Endothelial cell of umbilical vein (primary cell): ENCODE results near the gene LSM6. TPM values are rescaled to one million over a fixed set of nuclear protein-coding genes. Genes with fewer than 3 reads are reported as not detected.

ENCODE experiments used
- BruUV-seq: library from RNA; stranded (reverse); fragments of 400-500 nt; replicated peaks from 2 replicates; lab custom pipeline; 2021; lab: Mats Ljungman, UMichigan
- CTCF ChIA-PET: fragments of 300-600, 350-600 bp; sonication (Branson Sonifier 250); formaldehyde crosslinking; loops from one replicate; lab custom pipeline; 2021; ENCODE audit warnings: antibody characterized with exemption, inconsistent platforms; lab: Charles Lee
- POLR2A ChIA-PET: fragments of 300-600, 350-600 bp; sonication (Branson Sonifier 250); formaldehyde crosslinking; loops from one replicate; lab custom pipeline; 2021; ENCODE audit warnings: antibody characterized with exemption, inconsistent platforms; lab: Charles Lee
- DNase-seq: peaks from one replicate; pipeline ENCODE4 v3.0.0-alpha.2; 2011; ENCODE audit warnings: low read depth, low spot score
- FAIRE-seq: peaks from 2 replicates; lab custom pipeline; 2011; peaks lifted over from hg19 to GRCh38; lab: Jason Lieb, UNC
- H2AFZ ChIP-seq: 2 replicates; pipeline ENCODE4 v1.6.0; 2012; ENCODE audit warnings: low read depth, low read length, control low read depth, inconsistent platforms
- H3K27ac ChIP-seq: 2 replicates; pipeline ENCODE4 v1.5.1; 2011; ENCODE audit warnings: low read depth, mild to moderate bottlenecking, control low read depth, low read length, moderate library complexity; ENCODE audit not compliant: insufficient read depth
- H3K27me3 ChIP-seq, 2 experiments: 2 replicates each; pipeline versions ENCODE4 v1.6.0 to v1.6.1; 2011; ENCODE audit warnings: low read length in 2 of 2, mixed read lengths in 1 of 2; ENCODE audit not compliant: control insufficient read depth in 2 of 2, insufficient read depth in 2 of 2
- H3K36me3 ChIP-seq, 2 experiments: 2 replicates in 1 of 2; 3 replicates in 1 of 2; pipeline ENCODE4 v1.5.1; 2011; ENCODE audit warnings: low read length in 2 of 2, mild to moderate bottlenecking in 1 of 2, moderate library complexity in 1 of 2; ENCODE audit not compliant: control insufficient read depth in 2 of 2, insufficient read depth in 2 of 2; ENCODE audit errors: extremely low read depth in 1 of 2
- H3K4me1 ChIP-seq: 3 replicates; pipeline ENCODE4 v1.5.1; 2011; ENCODE audit warnings: mild to moderate bottlenecking, low read length; ENCODE audit not compliant: control insufficient read depth, insufficient read depth; ENCODE audit errors: extremely low read depth
- H3K4me2 ChIP-seq: 2 replicates; pipeline ENCODE4 v1.6.1; 2011; ENCODE audit warnings: low read length, control low read depth, mixed read lengths; ENCODE audit not compliant: insufficient read depth
- H3K4me3 ChIP-seq, 3 experiments: fragments of 200-600 bp in 1 of 3; sonication (generic), shearing (Covaris generic) in 1 of 3; replicated peaks in 1 of 3; 2 replicates each; pipeline ENCODE4 v1.5.1; 2011 to 2016; ENCODE audit warnings: control low read depth in 3 of 3, low read length in 3 of 3, mild to moderate bottlenecking in 2 of 3, inconsistent platforms in 1 of 3, low read depth in 1 of 3, moderate library complexity in 1 of 3; ENCODE audit not compliant: insufficient read depth in 1 of 3
- H3K79me2 ChIP-seq: 2 replicates; pipeline ENCODE4 v1.6.0; 2012; ENCODE audit warnings: low read length, inconsistent platforms; ENCODE audit not compliant: control insufficient read depth, insufficient read depth
- H3K9ac ChIP-seq: replicated peaks from 2 replicates; pipeline ENCODE3; 2011; ENCODE audit warnings: low read length, control low read depth; ENCODE audit not compliant: insufficient read depth; ENCODE audit errors: extremely low read depth
- H3K9me1 ChIP-seq: replicated peaks from 3 replicates; pipeline ENCODE4 v1.6.0; 2011; ENCODE audit warnings: mild to moderate bottlenecking, low read length; ENCODE audit not compliant: control insufficient read depth, insufficient read depth; ENCODE audit errors: extremely low read depth
- H3K9me3 ChIP-seq: replicated peaks from 2 replicates; pipeline ENCODE4 v1.5.1; 2012; ENCODE audit warnings: low read length, inconsistent platforms; ENCODE audit not compliant: control insufficient read depth, insufficient read depth
- H4K20me1 ChIP-seq: replicated peaks from 2 replicates; pipeline ENCODE3; 2011; ENCODE audit warnings: mild to moderate bottlenecking, low read length; ENCODE audit not compliant: control insufficient read depth, insufficient read depth; ENCODE audit errors: extremely low read depth
- FOS ChIP-seq: IDR thresholded peaks from 2 replicates; pipeline ENCODE4 v1.6.1; 2011; ENCODE audit warnings: mild to moderate bottlenecking, low read length, moderate library complexity, borderline replicate concordance; ENCODE audit not compliant: insufficient read depth
- GATA2 ChIP-seq: IDR thresholded peaks from 2 replicates; pipeline ENCODE4 v1.7.0; 2011; ENCODE audit warnings: low read depth, mild to moderate bottlenecking, moderate library complexity, mixed read lengths, low read length; ENCODE audit not compliant: insufficient read length, insufficient read depth
- JUN ChIP-seq: IDR thresholded peaks from 2 replicates; pipeline ENCODE4 v1.6.1; 2011; ENCODE audit warnings: borderline replicate concordance, low read depth; ENCODE audit not compliant: insufficient read length, insufficient read depth
- POLR2A ChIP-seq: IDR thresholded peaks from 2 replicates; pipeline ENCODE4 v1.6.1; 2012; ENCODE audit warnings: low read depth, mild to moderate bottlenecking, control low read depth, low read length
- POLR2AphosphoS5 ChIP-seq: IDR thresholded peaks from 2 replicates; pipeline ENCODE4 v1.6.1; 2012; ENCODE audit warnings: low read depth, mild to moderate bottlenecking, control low read depth, low read length, moderate library complexity; ENCODE audit not compliant: insufficient read depth
- dilution Hi-C: fragments of 300-500 bp; cut with MboI; formaldehyde crosslinking; loops from one replicate; pipeline ENCODE4 v1.15.0; 2019; ENCODE audit warnings: low sequenced_read_pairs; ENCODE audit not compliant: extremely low pct_ligation_motif_present
- intact Hi-C: fragments of 100-400 bp; cut with micrococcal nuclease; formaldehyde crosslinking; loops from one replicate; pipeline ENCODE4 v1.10.0; 2022
- polyA plus RNA-seq, 4 experiments: library from polyadenylated mRNA; depleted of rRNA in 3 of 4; stranded (reverse) in 3 of 4; unstranded in 1 of 4; fragments of >200 nt; gene quantifications; 2 replicates each; pipeline versions ENCODE4 v1.2.1 to v1.2.3, GENCODE V29; 2011 to 2012; ENCODE audit warnings: missing spikeins in 1 of 4
- total RNA-seq: library from RNA; stranded (reverse); gene quantifications from 2 replicates; pipeline ENCODE4 v1.2.3, GENCODE V29; 2021
- TF ChIP-seq, protein P1 (sequence below), 2 donors: IDR thresholded peaks; 1 replicate in 1 of 2; 2 replicates in 1 of 2; pipeline ENCODE4 v1.5.1; 2011; ENCODE audit warnings: low read length in 2 of 2, mild to moderate bottlenecking in 2 of 2, moderate library complexity in 2 of 2, control low read depth in 1 of 2, inconsistent platforms in 1 of 2, low read depth in 1 of 2; ENCODE audit not compliant: insufficient read depth in 1 of 2; ENCODE audit errors: extremely low read depth in 1 of 2
- TF ChIP-seq, protein P2 (sequence below): IDR thresholded peaks from 2 replicates; pipeline ENCODE4 v1.6.1; 2011; ENCODE audit not compliant: insufficient read depth, insufficient read length

LSM6 gene
- total and polyA plus RNA-seq, 2 donors (not counting 3 experiments of a cell fraction or from before 2014, with no cell fraction given), result 20.3 to 43.1 TPM

- no peaks in the 10 kb centered on the region for H3K79me2 ChIP-seq
- H2AFZ ChIP-seq, result no peak overlapping the region
- no peaks in the 10 kb centered on the region for H3K27me3 ChIP-seq
- TF ChIP-seq POLR2A, result no peak
- TF ChIP-seq GATA2, result no peak
- TF ChIP-seq, protein P1, sequence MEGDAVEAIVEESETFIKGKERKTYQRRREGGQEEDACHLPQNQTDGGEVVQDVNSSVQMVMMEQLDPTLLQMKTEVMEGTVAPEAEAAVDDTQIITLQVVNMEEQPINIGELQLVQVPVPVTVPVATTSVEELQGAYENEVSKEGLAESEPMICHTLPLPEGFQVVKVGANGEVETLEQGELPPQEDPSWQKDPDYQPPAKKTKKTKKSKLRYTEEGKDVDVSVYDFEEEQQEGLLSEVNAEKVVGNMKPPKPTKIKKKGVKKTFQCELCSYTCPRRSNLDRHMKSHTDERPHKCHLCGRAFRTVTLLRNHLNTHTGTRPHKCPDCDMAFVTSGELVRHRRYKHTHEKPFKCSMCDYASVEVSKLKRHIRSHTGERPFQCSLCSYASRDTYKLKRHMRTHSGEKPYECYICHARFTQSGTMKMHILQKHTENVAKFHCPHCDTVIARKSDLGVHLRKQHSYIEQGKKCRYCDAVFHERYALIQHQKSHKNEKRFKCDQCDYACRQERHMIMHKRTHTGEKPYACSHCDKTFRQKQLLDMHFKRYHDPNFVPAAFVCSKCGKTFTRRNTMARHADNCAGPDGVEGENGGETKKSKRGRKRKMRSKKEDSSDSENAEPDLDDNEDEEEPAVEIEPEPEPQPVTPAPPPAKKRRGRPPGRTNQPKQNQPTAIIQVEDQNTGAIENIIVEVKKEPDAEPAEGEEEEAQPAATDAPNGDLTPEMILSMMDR (IDR thresholded peaks at IDR 0.05; ENCODE audit: extremely low read depth in 1 of 2, insufficient read depth in 1 of 2, low read depth in 1 of 2, low read length in 2 of 2), result no peak
- TF ChIP-seq, protein P2, sequence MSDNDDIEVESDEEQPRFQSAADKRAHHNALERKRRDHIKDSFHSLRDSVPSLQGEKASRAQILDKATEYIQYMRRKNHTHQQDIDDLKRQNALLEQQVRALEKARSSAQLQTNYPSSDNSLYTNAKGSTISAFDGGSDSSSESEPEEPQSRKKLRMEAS, result no peak
- TF ChIP-seq FOS, result no peak
- no peak for TF ChIP-seq JUN
- no peak for TF ChIP-seq POLR2AphosphoS5
- DNase-seq (no peak), FAIRE-seq (no peak)
- POLR2A ChIA-PET, result no interaction called here
- dilution Hi-C loops, result no loop called here
- H3K4me1 ChIP-seq, result peaks cover 7% of the 10 kb centered on the region
- intact Hi-C loops, result no loop called here
- H3K4me2 ChIP-seq, result no peak overlapping the region
- no peak overlapping the region for H3K27ac ChIP-seq
- H3K4me3 ChIP-seq, result no peak overlapping the region
- BruUV-seq, result no TSS peak
- no peak overlapping the region for H3K9ac ChIP-seq
- no peaks in the 10 kb centered on the region for H3K9me1 ChIP-seq
- H4K20me1 ChIP-seq, result no peaks in the 10 kb centered on the region
- no peaks in the 10 kb centered on the region for H3K9me3 ChIP-seq
- no peaks in the 10 kb centered on the region for H3K36me3 ChIP-seq
- CTCF ChIA-PET, result no interaction called here
Measured at GRCh38 chr4:146236216-146236615, 60.7 kb downstream of the LSM6 start.
